Measurements from ENCODE around the gene ARPC1A.

- TF ChIP-seq CTCF (IDR thresholded peaks at IDR 0.05) (no peak), POLR2AphosphoS5 (IDR thresholded peaks at IDR 0.05; ENCODE audit: low read depth, low read length) (no peak), SIN3A (IDR thresholded peaks at IDR 0.05; ENCODE audit: borderline replicate concordance, insufficient read depth, low read depth, low read length) (no peak)
These were observed 47.7 kb downstream of the ARPC1A start for GRCh38 chr7:99373091-99374066.
